Measurements from ENCODE around the gene SSR4.

SSR4 gene

GRCh38 chrX:153829799-153830639 lies 35.6 kb downstream of the SSR4 start, which contains the start of gene PDZD4:
PDZD4 (minus strand) TSS chrX:153830544; CDS start chrX:153830298, 246 bp downstream.
- DNase-seq (ENCODE audit: low spot score): no peak

GRCh38 chrX:153830640-153831428 lies 36.4 kb downstream of the SSR4 start:
- DNase-seq (ENCODE audit: low spot score): no peak

- no peak for DNase-seq (ENCODE audit: low spot score)
Measured at GRCh38 chrX:153831429-153832150, 37.1 kb downstream of the SSR4 start.

- DNase-seq (ENCODE audit: low spot score): no peak
Measured at GRCh38 chrX:153832728-153833127, 38.3 kb downstream of the SSR4 start.

GRCh38 chrX:153836921-153837320 lies 42.5 kb downstream of the SSR4 start:
- DNase-seq (ENCODE audit: low spot score): no peak

- no peak for DNase-seq (ENCODE audit: low spot score)
Measured at GRCh38 chrX:153844509-153845082, 50.1 kb downstream of the SSR4 start.

- no peak for DNase-seq (ENCODE audit: low spot score)
Measured at GRCh38 chrX:153845195-153845594, 50.7 kb downstream of the SSR4 start.

- no peak for DNase-seq (ENCODE audit: low spot score)
Measured at GRCh38 chrX:153845842-153846241, 51.4 kb downstream of the SSR4 start.
